K562 (cell line): ENCODE measurements around the gene MKRN1. TPM values are rescaled to one million over a fixed set of nuclear protein-coding genes. Genes with fewer than 3 reads are reported as not detected.

Experiments
- ADNP ChIP-seq: fragments of 200-800 bp; sonication (Bioruptor generic); IDR thresholded peaks from 2 replicates; pipeline ENCODE4 v1.6.1; 2016; ENCODE audit warnings: missing genetic modification characterization, missing compliant biosample characterization
- ARNT ChIP-seq, 2 experiments: fragments of 450-650 bp; IDR thresholded peaks; 2 replicates each; pipeline ENCODE4 v1.6.1; 2016; ENCODE audit warnings: mild to moderate bottlenecking in 1 of 2
- CCNT2 ChIP-seq: IDR thresholded peaks from 2 replicates; pipeline ENCODE4 v1.6.1; 2011; ENCODE audit warnings: borderline replicate concordance, low read depth, mild to moderate bottlenecking, moderate library complexity, mixed read lengths, low read length; ENCODE audit not compliant: insufficient read length; ENCODE audit errors: extremely low read depth
- CEBPG ChIP-seq, 3 experiments: fragments of 200-800 bp in 1 of 3; sonication (Bioruptor generic) in 1 of 3; sonication (generic) in 1 of 3; formaldehyde crosslinking in 1 of 3; IDR thresholded peaks in 2 of 3; conservative IDR thresholded peaks in 1 of 3; 2 replicates each; pipeline versions ENCODE4 v1.6.1 to v1.8.0; 2016 to 2022; ENCODE audit warnings: missing compliant biosample characterization in 2 of 3, missing genetic modification characterization in 2 of 3, mild to moderate bottlenecking in 1 of 3, missing genetic modification reagents in 1 of 3
- CTCFL ChIP-seq: IDR thresholded peaks from 2 replicates; pipeline ENCODE4 v1.6.1; 2011; ENCODE audit warnings: borderline replicate concordance, low read depth, mild to moderate bottlenecking, moderate library complexity, low read length; ENCODE audit not compliant: insufficient read depth, poor library complexity, severe bottlenecking
- FOXJ2 ChIP-seq: fragments of 200-800 bp; sonication (Bioruptor generic); IDR thresholded peaks from 2 replicates; pipeline ENCODE4 v1.6.1; 2016; ENCODE audit warnings: missing genetic modification characterization, missing compliant biosample characterization
- HES1 ChIP-seq: fragments of 450-650 bp; IDR thresholded peaks from 2 replicates; pipeline ENCODE4 v1.6.1; 2016; ENCODE audit warnings: low read depth, mild to moderate bottlenecking, moderate library complexity
- HMG20A ChIP-seq: fragments of 450-650 bp; formaldehyde crosslinking; conservative IDR thresholded peaks from 2 replicates; pipeline ENCODE4 v1.4.0; 2020; ENCODE audit warnings: mild to moderate bottlenecking, mixed read lengths
- KLF6 ChIP-seq: fragments of 250-450 bp; sonication (Bioruptor Pico); IDR thresholded peaks from 2 replicates; pipeline ENCODE4 v1.4.0; 2020; ENCODE audit warnings: mild to moderate bottlenecking, moderate library complexity, borderline replicate concordance
- MAZ ChIP-seq, 2 experiments: fragments of 450-650 bp in 1 of 2; sonication (generic) in 1 of 2; formaldehyde crosslinking; IDR thresholded peaks in 1 of 2; conservative IDR thresholded peaks in 1 of 2; 2 replicates each; pipeline versions ENCODE4 v1.4.0 to v1.5.0; 2020; ENCODE audit warnings: mild to moderate bottlenecking in 1 of 2, missing genetic modification reagents in 1 of 2
- NR2C1 ChIP-seq, 2 experiments: fragments of 450-650 bp; IDR thresholded peaks; 2 replicates each; pipeline ENCODE4 v1.6.1; 2017; ENCODE audit warnings: mild to moderate bottlenecking in 2 of 2, antibody characterized with exemption in 1 of 2, inconsistent platforms in 1 of 2, missing compliant biosample characterization in 1 of 2, missing genetic modification characterization in 1 of 2
- PHF21A ChIP-seq: fragments of 450-650 bp; IDR thresholded peaks from 2 replicates; pipeline ENCODE4 v1.6.1; 2017; ENCODE audit warnings: low read depth, borderline replicate concordance
- RNF2 ChIP-seq: sonication (generic); IDR thresholded peaks from 2 replicates; pipeline ENCODE4 v1.6.1; 2016
- SMARCB1 ChIP-seq: IDR thresholded peaks from 2 replicates; pipeline ENCODE4 v1.6.1; 2011; ENCODE audit warnings: improper control_type of control experiment, low read depth; ENCODE audit not compliant: insufficient read length
- SREBF1 ChIP-seq: fragments of 150-350 bp; IDR thresholded peaks from 2 replicates; pipeline ENCODE4 v1.6.1; 2014; ENCODE audit warnings: antibody characterized with exemption, low read depth, low read length, borderline replicate concordance
- STAG1 ChIP-seq: sonication (generic); formaldehyde crosslinking; IDR thresholded peaks from 2 replicates; pipeline ENCODE4 v1.5.0; 2020; ENCODE audit warnings: missing genetic modification reagents, borderline replicate concordance
- ZBTB33 ChIP-seq: sonication (generic); formaldehyde crosslinking; IDR thresholded peaks from 2 replicates; pipeline ENCODE4 v1.8.1; 2023; ENCODE audit warnings: mild to moderate bottlenecking, missing genetic modification reagents
- ZEB2 ChIP-seq: fragments of 450-650 bp; IDR thresholded peaks from 2 replicates; pipeline ENCODE4 v1.6.1; 2016
- ZNF165 ChIP-seq: fragments of 250-450 bp; sonication (Bioruptor Pico); IDR thresholded peaks from 2 replicates; pipeline ENCODE4 v1.4.0; 2020; ENCODE audit warnings: borderline replicate concordance
- ZNF316 ChIP-seq: fragments of 450-650 bp; IDR thresholded peaks from 2 replicates; pipeline ENCODE4 v1.6.1; 2016
- ZNF507 ChIP-seq: conservative IDR thresholded peaks from 2 replicates; pipeline ENCODE4 v1.6.1; 2017; ENCODE audit warnings: missing genetic modification characterization, missing compliant biosample characterization
- ZNF699 ChIP-seq: fragments of 250-450 bp; sonication (Bioruptor Pico); IDR thresholded peaks from 2 replicates; pipeline ENCODE4 v1.8.0; 2021; ENCODE audit warnings: mild to moderate bottlenecking, moderate library complexity; ENCODE audit not compliant: insufficient replicate concordance
- ZNF830 ChIP-seq: fragments of 250-450 bp; sonication (Bioruptor Pico); IDR thresholded peaks from 2 replicates; pipeline ENCODE4 v1.5.0; 2021; ENCODE audit warnings: mild to moderate bottlenecking
- polyA plus RNA-seq, 8 experiments: library from polyadenylated mRNA; depleted of rRNA in 4 of 8; stranded (reverse) in 5 of 8; unstranded in 3 of 8; fragments of >200 nt; fragmentation: Nextera tagmentation in 2 of 8; fragmentation: Illumina TruSeq in 1 of 8; extraction: Ambion mirVana in 2 of 8; extraction: Trizol in 1 of 8; gene quantifications; 2 replicates each; pipeline versions ENCODE4 v1.2.1 to v1.2.3, GENCODE V29; 2011 to 2014; ENCODE audit warnings: inconsistent platforms in 1 of 8, missing spikeins in 1 of 8
- total RNA-seq, 7 experiments: library from RNA; depleted of rRNA in 6 of 7; stranded (reverse); fragments of >200 nt in 6 of 7; fragmentation: Illumina TruSeq in 2 of 7; extraction: Trizol in 2 of 7; gene quantifications; 2 replicates each; pipeline versions ENCODE4 v1.2.1 to v1.2.3, GENCODE V29; 2011 to 2021; ENCODE audit warnings: low replicate concordance in 1 of 7

Gene MKRN1
- total and polyA plus RNA-seq, 9 of the 15 experiments (the other 6 are each of a cell fraction or from before 2014, with no cell fraction given), result 30.5 to 90.3 (median 76.0) TPM

- TF ChIP-seq ZBTB33 (CRISPR knock-in tag) (no peak), ZNF830 (no peak), MAZ (CRISPR knock-in tag; conservative IDR thresholded peaks at IDR 0.05 in 1 of 2, IDR thresholded peaks at IDR 0.05 in 1 of 2) (peak in 1 of 2 experiments; percentile 75; a peak in 2 of 4 replicates), HES1 (no peak), SMARCB1 (no peak), RNF2 (no peak), SREBF1 (no peak), ZNF316 (no peak), ZNF699 (CRISPR knock-in tag) (no peak), NR2C1 (IDR thresholded peaks at IDR 0.05) (no peak), NR2C1 (tag; IDR thresholded peaks at IDR 0.05) (no peak), ZEB2 (no peak), CEBPG (CRISPR knock-in tag; IDR thresholded peaks at IDR 0.05) (no peak), CEBPG (tag; conservative IDR thresholded peaks at IDR 0.05 in 1 of 2, IDR thresholded peaks at IDR 0.05 in 1 of 2) (no peak), HMG20A (CRISPR knock-in tag) (no peak), ZNF507 (no peak), ADNP (no peak), ZNF165 (CRISPR knock-in tag) (no peak), KLF6 (no peak), CCNT2 (no peak), CTCFL (no peak), STAG1 (CRISPR knock-in tag) (no peak; the same call in 1 of the 2 replicates), PHF21A (no peak), FOXJ2 (no peak), ARNT (IDR thresholded peaks at IDR 0.05) (no peak)
Measured at GRCh38 chr7:140506788-140507464, 27.6 kb upstream of the MKRN1 start (continued).
